HG02970 (cell line): ENCODE results near the gene DYNLT5.
"Not testable (repeated sequence)": the region's sequence is repeated elsewhere in the genome, so short reads cannot be mapped to it uniquely, and the experiment has no call there.

ENCODE experiments used
- ATAC-seq: cut with Tn5 transposase; IDR thresholded peaks from one replicate; pipeline ENCODE4 v1.9.1; 2021; ENCODE audit warnings: mild to moderate bottlenecking, moderate library complexity, moderate number of reproducible peaks; ENCODE audit not compliant: unreplicated experiment, low FRiP score

DYNLT5 gene

GRCh38 chr1:66785800-66786199 lies 33.5 kb downstream of the DYNLT5 start:
- not testable (repeated sequence) for ATAC-seq

GRCh38 chr1:66787641-66788040 lies 35.4 kb downstream of the DYNLT5 start:
- no peak for ATAC-seq

- no peak for ATAC-seq
Measured at GRCh38 chr1:66788231-66788939, 36.1 kb downstream of the DYNLT5 start.

GRCh38 chr1:66791621-66792610 lies 39.7 kb downstream of the DYNLT5 start:
- ATAC-seq = no peak

GRCh38 chr1:66795839-66796238 lies 43.6 kb downstream of the DYNLT5 start:
- not testable (repeated sequence) for ATAC-seq

GRCh38 chr1:66809245-66809644 lies 57.0 kb downstream of the DYNLT5 start:
- no peak for ATAC-seq

GRCh38 chr1:66809736-66810326 lies 57.6 kb downstream of the DYNLT5 start:
- no peak for ATAC-seq

GRCh38 chr1:66824771-66825170 lies 72.5 kb downstream of the DYNLT5 start:
- ATAC-seq = no peak
